ENCODE data around the gene BPTF.
A peak's percentile ranks its signal among the peaks of the same experiment; 100 is the strongest.
"Not testable (repeated sequence)": the region's sequence is repeated elsewhere in the genome, so short reads cannot be mapped to it uniquely, and the experiment has no call there.

Gene BPTF

DNA sequence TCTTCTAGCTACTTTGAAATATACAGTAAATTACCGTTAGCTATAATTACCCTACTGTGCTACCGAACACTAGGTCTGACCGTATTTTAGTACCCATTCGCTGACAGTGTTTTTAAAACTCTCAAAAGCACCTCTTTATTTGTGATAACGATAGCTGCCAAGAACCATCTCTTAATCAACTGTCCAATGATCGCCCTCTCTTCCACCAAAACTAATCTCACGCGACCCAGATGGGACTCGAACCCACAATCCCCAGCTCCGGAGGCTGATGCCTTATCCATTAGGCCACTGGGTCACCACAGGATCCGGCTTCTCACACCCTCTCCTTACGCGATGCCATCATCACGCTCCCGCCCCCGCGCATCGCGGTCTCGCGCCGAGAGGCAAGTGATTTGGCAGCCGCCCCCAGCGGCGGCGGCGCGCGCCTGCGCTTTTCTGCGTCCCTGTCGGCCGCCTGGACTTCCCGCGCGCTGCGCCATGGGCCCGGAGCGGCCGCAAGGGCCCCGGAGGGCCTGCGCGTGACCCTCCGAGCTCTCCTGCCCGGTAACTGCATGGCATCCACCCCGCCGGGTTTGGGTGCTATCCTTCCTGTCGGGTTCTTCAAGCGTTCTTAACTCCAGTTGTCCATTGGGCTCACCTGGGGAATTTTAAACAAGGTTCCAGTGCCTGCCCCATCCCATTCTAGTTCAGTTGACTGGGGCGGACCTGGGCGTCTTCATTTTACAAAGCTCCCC lies 194.5 kb downstream of the BPTF start:
- TF ChIP-seq, protein P1, sequence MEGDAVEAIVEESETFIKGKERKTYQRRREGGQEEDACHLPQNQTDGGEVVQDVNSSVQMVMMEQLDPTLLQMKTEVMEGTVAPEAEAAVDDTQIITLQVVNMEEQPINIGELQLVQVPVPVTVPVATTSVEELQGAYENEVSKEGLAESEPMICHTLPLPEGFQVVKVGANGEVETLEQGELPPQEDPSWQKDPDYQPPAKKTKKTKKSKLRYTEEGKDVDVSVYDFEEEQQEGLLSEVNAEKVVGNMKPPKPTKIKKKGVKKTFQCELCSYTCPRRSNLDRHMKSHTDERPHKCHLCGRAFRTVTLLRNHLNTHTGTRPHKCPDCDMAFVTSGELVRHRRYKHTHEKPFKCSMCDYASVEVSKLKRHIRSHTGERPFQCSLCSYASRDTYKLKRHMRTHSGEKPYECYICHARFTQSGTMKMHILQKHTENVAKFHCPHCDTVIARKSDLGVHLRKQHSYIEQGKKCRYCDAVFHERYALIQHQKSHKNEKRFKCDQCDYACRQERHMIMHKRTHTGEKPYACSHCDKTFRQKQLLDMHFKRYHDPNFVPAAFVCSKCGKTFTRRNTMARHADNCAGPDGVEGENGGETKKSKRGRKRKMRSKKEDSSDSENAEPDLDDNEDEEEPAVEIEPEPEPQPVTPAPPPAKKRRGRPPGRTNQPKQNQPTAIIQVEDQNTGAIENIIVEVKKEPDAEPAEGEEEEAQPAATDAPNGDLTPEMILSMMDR (conservative IDR thresholded peaks at IDR 0.05; ENCODE audit: low read depth): peak; percentile 39; the same call in 1 of the 2 replicates
- H3K27ac ChIP-seq: peak overlapping the region; percentile 87
- ChIA-PET POLR2A (ENCODE audit: low non-redundant PET) (no interaction called here), CTCF (interaction anchor here (0.6 to 1.3 kb wide), 5 partner anchors 10 to 303 kb away, joined by 3 to 6 read pairs (median 3); no protein-coding TSS in a partner anchor)
- peak; percentile 89 for DNase-seq (ENCODE audit: low spot score)

DNA sequence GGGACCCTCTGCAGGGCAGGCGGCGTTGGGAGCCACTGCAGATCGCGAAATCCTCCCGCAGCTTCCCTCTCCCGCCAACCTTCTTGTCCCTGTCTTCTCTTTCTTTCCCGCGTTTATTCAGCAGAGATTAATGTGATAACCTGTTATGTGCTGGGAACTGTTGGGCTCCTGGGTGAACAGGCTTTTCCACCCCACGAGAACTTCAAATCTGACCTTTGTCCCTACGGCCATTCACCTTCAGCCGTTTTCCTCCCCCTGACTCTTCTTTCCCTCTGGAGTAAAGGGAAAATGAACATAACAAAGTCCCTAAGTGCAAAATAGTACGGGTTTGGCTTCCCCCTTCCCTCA lies 195.1 kb downstream of the BPTF start:
- TF ChIP-seq, protein P1 (conservative IDR thresholded peaks at IDR 0.05; ENCODE audit: low read depth): no peak
- DNase-seq (ENCODE audit: low spot score): no peak
- H3K27ac ChIP-seq: peak overlapping the region; percentile 87
- ChIA-PET CTCF (interaction anchor here (0.6 to 1.3 kb wide), 3 partner anchors 16 to 303 kb away, joined by 3 to 6 read pairs (median 4); no protein-coding TSS in a partner anchor), POLR2A (ENCODE audit: low non-redundant PET) (no interaction called here)

DNA sequence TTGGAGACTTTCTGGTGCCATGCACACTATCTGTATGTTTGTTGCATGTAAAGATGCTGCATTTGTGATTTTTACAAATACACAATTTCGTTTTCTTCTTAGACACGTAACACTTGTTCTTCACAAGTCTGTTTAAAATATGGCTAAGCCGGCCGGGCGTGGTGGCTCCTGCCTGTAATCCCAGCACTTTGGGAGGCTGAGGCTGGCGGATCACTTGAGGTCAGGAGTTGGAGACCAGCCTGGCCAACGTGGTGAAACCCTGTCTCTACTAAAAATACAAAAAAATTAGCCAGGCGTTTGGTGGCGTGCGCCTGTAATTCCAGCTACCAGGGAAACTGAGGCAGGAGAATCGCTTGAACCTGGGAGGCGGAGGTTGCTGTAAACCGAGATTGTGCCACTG lies 195.5 kb downstream of the BPTF start:
- DNase-seq (ENCODE audit: low spot score); POLR2A ChIA-PET (ENCODE audit: low non-redundant PET): not testable (repeated sequence)
- H3K27ac ChIP-seq: peak overlapping the region; percentile 87
- CTCF ChIA-PET: interaction anchor here (1.1 kb wide), 1 partner anchor 26 kb away, joined by 4 read pairs; no protein-coding TSS in a partner anchor

DNA sequence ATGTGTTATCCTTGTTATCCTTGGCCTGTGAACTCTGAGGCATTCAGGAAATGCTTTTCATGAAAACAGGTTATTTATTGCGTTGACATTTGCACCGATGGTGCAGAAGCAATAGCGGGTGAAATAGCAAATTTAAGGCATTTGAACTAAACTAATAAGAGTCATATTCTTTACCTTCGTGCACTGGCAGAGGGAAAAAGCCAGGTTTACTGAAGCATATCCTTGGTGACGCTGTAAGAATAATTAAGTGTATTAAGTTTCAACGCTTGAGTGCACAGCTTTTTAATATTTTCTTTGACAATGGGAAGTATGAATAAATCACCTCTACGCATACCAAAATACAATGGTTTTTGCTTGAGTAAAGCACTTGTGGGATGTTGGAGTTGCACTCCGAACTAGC lies 196.7 kb downstream of the BPTF start:
- H3K27ac ChIP-seq: no peak overlapping the region
- ChIA-PET POLR2A (ENCODE audit: low non-redundant PET) (no interaction called here), CTCF (no interaction called here)
- DNase-seq (ENCODE audit: low spot score): no peak
- TF ChIP-seq, protein P1 (conservative IDR thresholded peaks at IDR 0.05; ENCODE audit: low read depth): no peak

DNA sequence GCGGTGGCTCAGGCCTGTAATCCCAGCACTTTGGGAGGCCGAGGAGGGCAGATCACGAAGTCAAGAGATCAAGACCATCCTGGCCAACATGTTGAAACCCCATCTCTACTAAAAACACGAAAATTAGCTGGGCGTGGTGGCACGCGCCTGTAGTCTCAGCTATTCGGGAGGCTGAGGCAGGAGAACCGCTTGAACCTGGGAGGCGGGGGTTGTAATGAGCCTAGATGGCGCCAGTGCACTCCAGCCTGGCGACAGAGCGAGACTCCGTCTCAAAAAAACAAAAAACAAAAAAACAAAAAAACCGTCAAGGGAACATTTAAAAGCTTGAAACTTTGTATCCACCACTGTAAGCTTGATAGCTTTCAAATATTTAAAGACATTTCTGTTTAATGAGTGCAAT lies 197.2 kb downstream of the BPTF start:
- POLR2A ChIA-PET (ENCODE audit: low non-redundant PET): not testable (repeated sequence)
- CTCF ChIA-PET: interaction anchor here (0.6 kb wide), 1 partner anchor 906 kb away, joined by 3 read pairs; no protein-coding TSS in a partner anchor

DNA sequence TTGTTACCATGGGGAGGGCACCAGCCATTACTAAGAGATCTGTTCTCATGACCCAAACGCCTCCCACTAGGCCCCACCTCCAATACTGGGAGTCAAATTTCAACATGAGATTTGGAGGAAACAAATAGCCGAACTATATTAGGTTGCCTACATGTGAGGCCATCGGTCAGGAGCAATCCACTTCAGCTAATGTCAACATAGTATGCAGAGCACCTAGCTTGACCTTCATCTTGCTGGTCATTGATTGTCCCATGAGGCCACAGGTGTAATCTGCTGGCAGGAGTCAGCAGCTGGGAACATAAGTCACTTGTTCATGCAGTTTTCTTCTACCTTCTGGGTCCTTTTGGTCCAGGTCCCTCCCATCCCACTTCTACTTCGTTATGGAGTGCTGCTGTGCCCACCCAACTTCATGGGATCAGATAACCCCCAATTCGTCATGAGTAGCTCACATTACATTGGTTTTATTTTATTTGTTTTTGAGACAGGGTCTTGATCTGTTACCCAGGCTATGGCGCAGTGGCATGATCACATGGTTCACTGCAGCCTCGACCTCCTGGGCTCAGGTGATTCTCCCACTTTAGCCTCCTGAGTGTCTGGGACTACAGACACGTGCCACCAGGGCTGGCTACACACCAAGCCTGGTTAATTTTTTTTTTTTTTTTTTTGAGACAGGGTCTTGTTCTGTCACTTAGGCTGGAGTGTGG lies 204.4 kb downstream of the BPTF start:
- POLR2A ChIA-PET (ENCODE audit: low non-redundant PET): no interaction called here
- TF ChIP-seq, protein P1 (conservative IDR thresholded peaks at IDR 0.05; ENCODE audit: low read depth): no peak
- no peak overlapping the region for H3K27ac ChIP-seq
- no peak for DNase-seq (ENCODE audit: low spot score)
- CTCF ChIA-PET: no interaction called here

More for the DNA sequence above, 197.2 kb downstream of the BPTF start:
- not testable (repeated sequence) for DNase-seq (ENCODE audit: low spot score); H3K27ac ChIP-seq

Measured in RWPE1 (cell line).